Measurements from ENCODE around the gene DMPK.

Gene DMPK

DNA sequence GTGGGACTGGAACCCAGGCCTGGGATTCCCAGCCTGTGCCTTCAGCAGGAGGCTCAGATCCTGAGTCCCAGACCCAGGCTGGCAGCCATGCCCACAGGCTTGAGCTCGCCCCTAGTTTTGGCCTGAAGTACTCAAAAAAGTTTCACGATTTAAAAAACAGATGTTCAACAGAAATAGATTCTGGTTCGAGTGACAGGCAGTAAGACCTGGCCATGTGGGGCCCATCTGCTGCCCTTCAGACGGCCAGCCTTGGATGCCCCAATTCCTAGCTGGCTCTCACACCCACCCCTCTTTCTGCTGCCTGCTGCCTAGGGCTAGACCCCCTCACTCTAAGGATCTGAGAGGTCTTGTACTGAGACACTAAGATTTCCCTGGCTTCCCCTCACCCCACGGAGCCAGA, 2.8 kb upstream of the DMPK start:
- no peak for DNase-seq (ENCODE audit: extremely low read depth, low read depth)
- TF ChIP-seq, protein P1, sequence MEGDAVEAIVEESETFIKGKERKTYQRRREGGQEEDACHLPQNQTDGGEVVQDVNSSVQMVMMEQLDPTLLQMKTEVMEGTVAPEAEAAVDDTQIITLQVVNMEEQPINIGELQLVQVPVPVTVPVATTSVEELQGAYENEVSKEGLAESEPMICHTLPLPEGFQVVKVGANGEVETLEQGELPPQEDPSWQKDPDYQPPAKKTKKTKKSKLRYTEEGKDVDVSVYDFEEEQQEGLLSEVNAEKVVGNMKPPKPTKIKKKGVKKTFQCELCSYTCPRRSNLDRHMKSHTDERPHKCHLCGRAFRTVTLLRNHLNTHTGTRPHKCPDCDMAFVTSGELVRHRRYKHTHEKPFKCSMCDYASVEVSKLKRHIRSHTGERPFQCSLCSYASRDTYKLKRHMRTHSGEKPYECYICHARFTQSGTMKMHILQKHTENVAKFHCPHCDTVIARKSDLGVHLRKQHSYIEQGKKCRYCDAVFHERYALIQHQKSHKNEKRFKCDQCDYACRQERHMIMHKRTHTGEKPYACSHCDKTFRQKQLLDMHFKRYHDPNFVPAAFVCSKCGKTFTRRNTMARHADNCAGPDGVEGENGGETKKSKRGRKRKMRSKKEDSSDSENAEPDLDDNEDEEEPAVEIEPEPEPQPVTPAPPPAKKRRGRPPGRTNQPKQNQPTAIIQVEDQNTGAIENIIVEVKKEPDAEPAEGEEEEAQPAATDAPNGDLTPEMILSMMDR (IDR thresholded peaks at IDR 0.05; ENCODE audit: low read depth, low read length), result no peak

GRCh38 chr19:45784096-45784495, 1.8 kb upstream of the DMPK start:
- TF ChIP-seq, protein P1 (IDR thresholded peaks at IDR 0.05; ENCODE audit: low read depth, low read length), result no peak
- no peak for DNase-seq (ENCODE audit: extremely low read depth, low read depth)

GRCh38 chr19:45782820-45783785, 813 bp upstream of the DMPK start:
- TF ChIP-seq, protein P1 (IDR thresholded peaks at IDR 0.05; ENCODE audit: low read depth, low read length), result peak; percentile 8
- no peak for DNase-seq (ENCODE audit: extremely low read depth, low read depth)

DNA sequence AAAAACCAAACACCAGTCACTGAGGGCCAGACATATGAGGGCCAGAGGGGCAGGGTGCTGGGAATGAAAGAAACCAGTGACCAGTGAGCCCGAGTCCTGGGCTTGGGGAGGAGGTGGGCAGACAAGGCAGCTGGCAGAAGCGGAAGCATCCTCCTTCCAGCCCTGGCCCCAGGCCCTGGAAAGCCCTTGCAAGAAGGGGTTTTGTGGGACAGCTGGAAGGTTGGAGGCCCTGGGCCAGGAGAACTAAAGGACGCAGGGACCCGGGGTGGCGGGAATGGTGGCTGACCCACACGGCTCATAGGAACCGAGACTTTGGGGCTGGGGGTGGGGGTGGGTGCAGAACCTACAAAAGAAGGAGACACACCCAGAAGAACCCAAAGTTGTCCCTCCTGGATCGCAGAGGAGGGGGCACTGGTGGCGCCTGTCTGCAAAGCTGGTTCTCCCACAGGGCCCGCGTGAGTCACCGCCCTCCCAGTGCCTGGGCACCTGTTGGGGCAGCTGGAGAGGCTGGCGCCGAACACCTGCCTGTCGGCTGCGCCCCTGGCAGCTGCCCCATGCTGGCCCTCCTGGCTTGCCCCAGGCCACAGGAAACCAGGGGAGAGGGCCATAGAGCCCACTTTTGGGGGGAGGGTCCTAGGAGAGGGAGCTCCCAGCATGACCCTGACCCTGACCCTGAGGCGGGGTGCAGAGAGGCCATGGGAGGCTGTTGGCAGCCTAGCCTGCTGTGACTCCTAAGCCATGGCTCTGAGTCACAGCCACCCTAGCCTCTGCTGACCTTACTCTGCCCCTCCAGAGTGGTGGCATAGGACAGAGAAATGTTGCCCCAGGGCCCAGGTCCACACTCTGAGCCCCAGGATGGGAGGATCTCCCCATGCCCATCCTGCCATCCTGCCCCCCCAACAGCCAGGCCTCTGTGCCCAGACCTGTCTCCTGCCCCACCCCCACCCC, 802 bp downstream of the DMPK start:
- DNase-seq (ENCODE audit: extremely low read depth, low read depth), result no peak
- TF ChIP-seq, protein P1 (IDR thresholded peaks at IDR 0.05; ENCODE audit: low read depth, low read length), result no peak

GRCh38 chr19:45780448-45781213, 1.7 kb downstream of the DMPK start:
- no peak for DNase-seq (ENCODE audit: extremely low read depth, low read depth)
- TF ChIP-seq, protein P1 (IDR thresholded peaks at IDR 0.05; ENCODE audit: low read depth, low read length), result no peak

- no peak for DNase-seq (ENCODE audit: extremely low read depth, low read depth)
- TF ChIP-seq, protein P1 (IDR thresholded peaks at IDR 0.05; ENCODE audit: low read depth, low read length), result no peak
Observed at GRCh38 chr19:45780146-45780447, 2.2 kb downstream of the DMPK start.

Measured in AG09319 (cell line).